ENCODE data around the gene FAM241A. TPM values are rescaled to one million over a fixed set of nuclear protein-coding genes. Genes with fewer than 3 reads are reported as not detected.

Gene FAM241A
- total and polyA plus RNA-seq, 9 of the 15 experiments (the other 6 are each of a cell fraction or from before 2014, with no cell fraction given), result 2.3 to 8.5 (median 5.3) TPM

GRCh38 chr4:112199041-112199440 is 53.8 kb downstream of the FAM241A start:
- Histone ChIP-seq H3K4me2 (ENCODE audit: insufficient read depth, low read length) (no peak overlapping the region), H3K9ac (ENCODE audit: insufficient read depth in 1 of 2, low read depth in 2 of 2, low read length in 2 of 2) (no peak overlapping the region), H3K4me3 (no peak overlapping the region), H3K79me2 (ENCODE audit: control insufficient read depth, insufficient read depth, low read length) (no peaks in the 10 kb centered on the region), H3K27me3 (ENCODE audit: control insufficient read depth in 2 of 2, insufficient read depth in 2 of 2, low read length in 2 of 2) (no peaks in the 10 kb centered on the region), H3K36me3 (ENCODE audit: control insufficient read depth, insufficient read depth, low read length) (no peaks in the 10 kb centered on the region), H2AFZ (ENCODE audit: low read depth, low read length) (no peak overlapping the region), H3K9me3 (replicated peaks; ENCODE audit: control insufficient read depth, insufficient read depth, low read depth, low read length) (no peaks in the 10 kb centered on the region), H4K20me1 (replicated peaks; ENCODE audit: control insufficient read depth, insufficient read depth, low read length) (no peaks in the 10 kb centered on the region), H3K4me1 (replicated peaks in 1 of 2; ENCODE audit: control insufficient read depth in 2 of 2, insufficient read depth in 2 of 2, low read length in 2 of 2) (no peaks in the 10 kb centered on the region), H3K27ac (ENCODE audit: extremely low read depth, low read depth, low read length) (no peak overlapping the region), H3K9me1 (ENCODE audit: control insufficient read depth, insufficient read depth, low read length) (no peaks in the 10 kb centered on the region)
- intact Hi-C loops (cut with micrococcal nuclease), result no loop called here
- ChIA-PET POLR2A (interaction anchor here (0.6 to 1.6 kb wide), 2 partner anchors 10 to 18 kb away, joined by 3 read pairs; no protein-coding TSS in a partner anchor), CTCF (ENCODE audit: low intra/inter-chr PET ratio) (no interaction called here)
- no TSS peak for BruUV-seq (replicated peaks)
- TF ChIP-seq ZNF830 (CRISPR knock-in tag; IDR thresholded peaks at IDR 0.05), result no peak
- TF ChIP-seq NR2C2 (CRISPR knock-in tag; IDR thresholded peaks at IDR 0.05), result no peak
- no peak for TF ChIP-seq NR2C2 (tag; IDR thresholded peaks at IDR 0.05)
- TF ChIP-seq KHSRP (IDR thresholded peaks at IDR 0.05), result no peak
- no peak for TF ChIP-seq GATA2 (CRISPR knock-in tag; IDR thresholded peaks at IDR 0.05)
- no peak for TF ChIP-seq HNRNPL (IDR thresholded peaks at IDR 0.05; ENCODE audit: low read depth, low read length)
- no peak for TF ChIP-seq WHSC1 (IDR thresholded peaks at IDR 0.05; ENCODE audit: low read length)
- TF ChIP-seq ARID2 (IDR thresholded peaks at IDR 0.05), result no peak
- DNase-seq (ENCODE audit: extremely low read depth in 1 of 4, low spot score in 3 of 4) (no peak), ATAC-seq (no peak), FAIRE-seq (no peak)
- 0% methylated on average over 1 of the region's 1 CpG for WGBS (ENCODE audit: insufficient coverage, low coverage, missing lambda C conversion rate)
- in situ Hi-C loops (cut with MboI), result no loop called here

Data from K562 (cell line).